GM18511 (cell line): ENCODE results near the gene UBAC2.

Experiments used
- ATAC-seq: cut with Tn5 transposase; IDR thresholded peaks from one replicate; pipeline ENCODE4 v1.9.1; 2021; ENCODE audit warnings: mild to moderate bottlenecking, moderate library complexity; ENCODE audit not compliant: unreplicated experiment

Gene UBAC2

GRCh38 chr13:99425485-99426341, 225.1 kb downstream of the UBAC2 start:
- peak; percentile 76 for ATAC-seq

GRCh38 chr13:99426426-99426825, 225.8 kb downstream of the UBAC2 start:
- no peak for ATAC-seq

- ATAC-seq, result no peak
These were observed 229.0 kb downstream of the UBAC2 start for GRCh38 chr13:99429670-99430069.

- peak; percentile 34 for ATAC-seq
These were observed 231.4 kb downstream of the UBAC2 start for GRCh38 chr13:99431927-99432608.

GRCh38 chr13:99432609-99433542, 232.2 kb downstream of the UBAC2 start:
- peak; percentile 71 for ATAC-seq

- no peak for ATAC-seq
These were observed 233.0 kb downstream of the UBAC2 start for GRCh38 chr13:99433543-99434075.

- no peak for ATAC-seq
These were observed 233.7 kb downstream of the UBAC2 start for GRCh38 chr13:99434258-99434788.

GRCh38 chr13:99435116-99435515, 234.5 kb downstream of the UBAC2 start:
- ATAC-seq, result no peak

- ATAC-seq, result no peak
These were observed 235.3 kb downstream of the UBAC2 start for GRCh38 chr13:99435998-99436397.
